ENCODE data around the gene AK9. TPM values are rescaled to one million over a fixed set of nuclear protein-coding genes. Genes with fewer than 3 reads are reported as not detected.

Gene AK9
- total RNA-seq, 1 donor from 2014 or later = 8.3 TPM

DNA sequence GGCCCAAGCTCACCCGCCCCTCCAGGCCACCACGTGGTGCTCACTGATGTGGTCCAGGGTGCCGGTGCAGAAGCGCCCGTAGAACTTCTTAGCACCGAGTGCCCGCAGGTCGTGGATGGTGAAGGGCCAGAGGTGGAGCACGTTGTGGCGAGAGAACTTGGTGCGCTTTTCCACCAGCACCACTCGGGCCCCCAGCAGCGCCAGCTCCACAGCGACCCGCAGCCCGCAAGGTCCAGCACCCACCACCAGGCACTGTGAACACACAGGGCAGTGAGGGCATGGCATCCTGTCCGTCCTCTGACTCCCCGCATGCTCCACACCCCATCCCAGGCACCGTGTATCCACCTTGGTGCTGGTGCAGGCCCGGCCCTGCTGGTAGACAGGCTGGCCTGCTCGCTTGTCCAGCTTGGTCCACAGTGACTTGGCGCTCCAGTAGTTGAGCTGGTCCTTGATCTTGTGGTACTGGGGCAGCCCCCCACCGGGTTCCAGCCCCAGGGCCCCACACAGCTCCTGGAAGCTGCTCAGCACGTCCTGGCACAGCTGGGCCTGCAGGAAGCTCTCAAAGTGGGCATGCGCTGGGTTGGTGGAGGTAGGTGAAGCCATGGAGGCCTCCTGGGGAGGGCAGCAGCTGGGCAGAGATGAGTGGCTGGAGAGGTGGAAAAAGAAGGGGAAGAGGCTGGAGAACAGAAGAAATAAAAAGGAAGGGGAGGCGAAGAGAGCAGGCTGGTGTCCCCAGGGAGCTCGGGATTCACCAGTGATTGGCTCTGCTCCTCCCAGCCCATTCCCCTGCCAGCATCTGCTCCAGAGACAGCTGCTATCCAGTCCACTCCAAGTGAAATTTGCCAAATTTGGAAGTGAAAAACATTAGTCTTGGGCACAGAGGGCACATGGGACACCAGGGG is 237.2 kb downstream of the AK9 start:
- no peak for DNase-seq (ENCODE audit: low spot score)
- intact Hi-C loops (cut with DNase I) = no loop called here

DNA sequence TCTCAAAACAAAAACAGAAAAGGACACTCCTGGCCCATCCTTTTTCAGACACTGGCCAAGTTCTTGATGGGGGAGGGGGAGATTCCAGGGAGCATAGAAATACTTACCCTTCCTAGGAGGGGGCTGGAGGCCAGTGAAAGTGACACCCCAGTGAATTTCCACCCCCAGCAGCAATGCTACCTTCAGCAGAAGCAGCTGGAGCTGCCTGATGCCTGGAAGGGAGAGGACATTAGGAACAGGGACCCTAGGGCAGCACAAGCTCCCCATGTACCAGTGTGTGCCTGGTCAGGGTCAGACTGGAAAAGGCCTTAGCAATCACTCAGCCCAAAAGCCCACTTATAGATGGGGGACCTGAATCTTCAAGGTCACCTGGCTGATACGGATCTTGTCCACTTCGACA is 237.8 kb downstream of the AK9 start:
- intact Hi-C loops (cut with DNase I) = no loop called here
- no peak for DNase-seq (ENCODE audit: low spot score)

DNA sequence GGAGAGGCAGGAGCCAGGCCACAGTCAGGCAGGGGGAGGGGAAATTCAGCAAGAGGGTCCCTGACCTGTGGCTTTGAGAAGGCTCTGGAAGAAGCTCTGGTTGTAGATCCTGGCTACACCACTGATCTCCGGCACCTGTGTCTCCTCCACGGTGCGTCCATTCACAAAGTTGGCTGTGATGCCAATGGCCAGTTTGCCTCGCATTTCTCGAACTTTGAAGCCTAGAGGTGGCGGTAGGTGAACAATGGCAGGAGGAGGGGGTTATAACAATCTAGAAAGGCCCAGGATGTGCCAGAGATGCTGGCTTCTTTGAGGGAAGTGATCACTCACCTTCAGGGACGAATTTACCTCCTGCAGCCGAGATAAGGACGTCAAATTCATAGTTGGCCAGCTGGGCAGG is 238.8 kb downstream of the AK9 start:
- intact Hi-C loops (cut with DNase I) = no loop called here
- DNase-seq (ENCODE audit: low spot score) = no peak

DNA sequence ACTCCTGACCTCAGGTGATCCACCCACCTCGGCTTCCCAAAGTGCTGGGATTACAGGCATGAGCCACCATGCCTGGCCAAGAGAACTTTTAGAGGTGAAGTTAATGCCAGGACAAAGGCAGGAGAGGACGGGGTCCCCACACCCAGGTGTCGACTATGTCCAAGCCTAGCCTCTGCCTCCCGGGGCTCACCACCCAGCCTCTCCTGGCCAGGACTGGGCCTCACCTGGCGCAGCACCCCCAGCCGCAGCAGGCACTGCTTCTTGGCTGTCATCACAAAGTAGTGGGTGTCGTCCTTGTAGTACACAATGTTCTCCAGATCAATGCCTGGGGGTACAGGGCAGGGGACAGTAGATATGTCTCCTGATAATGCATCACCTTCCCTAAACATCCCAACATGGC is 239.6 kb downstream of the AK9 start:
- intact Hi-C loops (cut with DNase I) = no loop called here
- no peak for DNase-seq (ENCODE audit: low spot score)

DNA sequence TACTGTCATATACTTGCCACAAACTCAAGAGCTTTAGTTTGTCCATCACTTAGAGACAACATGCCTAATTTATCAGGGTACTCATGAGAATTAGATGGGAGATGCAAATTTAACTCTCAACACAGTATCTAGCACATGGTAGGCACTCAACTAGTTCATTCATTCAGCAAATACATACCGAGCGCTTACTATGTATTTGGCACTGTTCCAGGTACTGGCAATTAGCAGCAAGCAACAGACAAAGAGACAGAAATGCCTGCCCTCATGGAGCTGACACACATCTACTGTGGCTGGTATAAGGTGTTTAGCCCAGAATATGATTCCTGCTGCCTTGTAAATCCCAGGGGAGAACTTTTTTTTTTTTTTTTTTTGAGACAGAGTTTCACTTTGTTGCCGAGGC is 240.2 kb downstream of the AK9 start:
- intact Hi-C loops (cut with DNase I) = no loop called here
- DNase-seq (ENCODE audit: low spot score) = no peak

DNA sequence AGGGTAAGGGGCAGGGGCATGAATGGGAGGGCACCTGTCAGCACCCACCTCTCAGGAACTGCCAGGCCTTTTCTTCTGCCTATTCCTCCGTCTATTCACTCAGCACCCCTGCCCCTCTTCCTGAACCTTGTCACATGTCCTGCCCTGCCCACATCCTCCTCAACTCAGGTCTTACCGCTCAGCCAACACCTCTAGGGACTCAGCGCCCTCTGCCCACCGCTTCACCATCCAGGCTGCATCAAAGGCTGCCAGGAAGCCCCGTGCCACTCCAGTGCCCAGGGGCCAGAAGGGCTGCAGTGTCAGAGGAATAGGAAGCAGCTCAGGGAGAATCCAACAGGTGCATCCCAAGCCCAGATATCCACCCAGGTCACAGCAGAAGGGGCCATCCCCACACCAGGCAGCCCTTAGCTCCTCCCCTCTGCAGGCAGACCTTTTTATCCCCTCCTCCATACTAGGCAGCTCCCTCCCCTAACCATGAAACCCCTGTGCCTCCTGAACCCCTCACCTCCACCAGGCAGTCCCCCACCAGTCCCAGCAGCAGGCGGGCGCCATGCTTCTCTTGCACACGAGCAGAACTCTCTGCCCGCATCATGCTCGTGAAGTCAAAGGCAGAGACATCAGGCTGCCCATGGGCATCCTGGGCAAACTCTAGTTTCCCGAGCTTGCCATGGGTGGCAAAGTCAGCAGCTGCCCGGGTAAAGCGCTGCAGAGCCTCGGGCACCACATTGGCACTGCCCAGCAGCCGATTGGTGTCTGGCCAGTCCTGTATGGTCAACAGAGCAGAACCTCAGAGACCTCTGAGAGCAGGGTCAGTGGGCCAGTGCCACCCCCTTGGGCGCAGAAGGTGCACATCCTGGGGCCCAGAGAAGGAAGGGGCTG is 241.0 kb downstream of the AK9 start:
- intact Hi-C loops (cut with DNase I) = no loop called here

DNA sequence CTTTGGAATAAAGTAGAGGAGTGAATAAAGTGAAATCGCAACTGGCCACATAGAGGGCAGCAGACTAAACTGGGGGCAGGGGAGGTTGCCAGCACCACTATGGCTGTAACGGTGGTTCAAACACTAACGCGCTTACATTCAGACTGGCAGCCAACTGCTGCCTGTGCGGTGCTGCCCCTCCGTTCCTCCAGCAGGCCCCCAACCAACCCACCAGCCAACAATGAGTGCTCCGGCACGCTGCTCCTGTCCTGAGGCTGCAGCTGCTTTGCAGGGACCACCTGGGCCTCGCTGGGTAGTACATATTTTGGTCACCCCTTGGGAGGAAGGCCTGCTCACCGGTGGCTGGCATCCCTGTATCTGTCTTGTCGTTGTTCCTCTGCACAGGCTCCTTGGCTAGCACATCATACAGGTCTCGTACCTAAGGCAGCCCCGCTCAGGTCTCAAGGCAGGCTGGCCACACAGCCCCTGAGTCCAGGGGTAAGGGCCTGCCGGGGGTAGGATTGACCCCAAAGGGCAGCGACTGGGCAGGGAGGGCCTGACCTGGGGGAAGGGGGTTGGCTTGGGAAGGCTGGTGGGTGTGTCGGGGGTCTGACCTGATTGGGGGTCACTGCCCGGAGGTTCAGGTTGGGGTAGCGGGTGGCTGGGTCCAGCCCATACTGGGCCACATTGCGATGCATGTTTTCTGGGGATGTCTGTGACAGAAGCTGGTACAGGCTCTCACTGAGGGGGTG is 241.8 kb downstream of the AK9 start:
- intact Hi-C loops (cut with DNase I) = no loop called here
- no peak for DNase-seq (ENCODE audit: low spot score)

More for the DNA sequence above, 241.0 kb downstream of the AK9 start:
- no peak for DNase-seq (ENCODE audit: low spot score)

DNA sequence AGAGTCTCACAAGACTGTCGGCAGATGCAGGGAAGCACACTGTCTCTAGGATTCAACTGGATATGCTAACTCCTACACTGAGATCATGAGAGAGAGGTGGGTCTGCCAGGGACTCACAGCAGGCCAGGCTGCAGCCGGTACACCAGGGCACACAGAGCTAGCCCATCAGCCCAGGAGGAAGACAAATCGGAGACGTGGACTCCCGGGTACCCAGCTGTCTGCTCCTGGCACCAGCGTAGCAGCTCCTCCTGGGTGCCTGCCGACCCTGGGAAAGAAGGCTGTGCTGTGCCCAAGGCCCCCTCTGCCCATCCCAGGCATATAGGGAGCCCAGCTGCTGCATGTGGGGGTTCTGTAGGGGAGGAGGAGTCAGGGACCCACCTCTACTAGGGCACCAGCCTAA is 242.4 kb downstream of the AK9 start:
- no peak for DNase-seq (ENCODE audit: low spot score)
- intact Hi-C loops (cut with DNase I) = no loop called here

DNA sequence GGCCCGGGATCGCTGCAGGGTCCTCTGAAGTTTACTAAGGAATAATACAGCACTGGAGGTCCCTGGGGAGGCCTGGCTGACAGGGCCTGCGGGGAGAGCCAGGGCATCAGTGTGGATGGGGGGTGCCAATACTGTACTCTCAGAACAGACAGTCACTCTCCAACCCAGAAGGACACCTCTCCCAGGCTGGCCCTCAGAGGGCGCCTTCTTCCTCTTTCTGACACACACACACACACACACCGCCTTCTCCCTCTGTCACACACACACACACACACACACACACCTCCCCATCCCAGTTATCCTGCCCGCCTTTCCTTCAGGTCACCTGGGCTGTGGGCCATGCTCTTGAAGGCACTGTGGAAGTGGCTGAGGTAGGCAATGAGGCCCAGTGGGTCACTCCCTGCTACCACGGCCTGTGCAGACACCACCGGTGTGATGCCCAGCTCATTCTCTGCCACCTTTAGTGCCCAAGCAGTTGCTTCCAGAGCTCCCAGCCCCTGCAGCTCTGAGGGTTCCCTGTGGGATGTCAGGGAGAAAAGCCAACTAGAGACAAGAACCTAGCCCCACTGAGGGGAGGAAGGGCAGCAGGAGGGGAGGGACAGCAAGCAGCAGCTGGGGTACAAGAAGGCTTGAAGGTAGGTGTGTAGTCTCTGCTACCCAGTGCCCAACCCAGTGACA is 243.0 kb downstream of the AK9 start:
- no peak for DNase-seq (ENCODE audit: low spot score)
- intact Hi-C loops (cut with DNase I) = no loop called here

DNA sequence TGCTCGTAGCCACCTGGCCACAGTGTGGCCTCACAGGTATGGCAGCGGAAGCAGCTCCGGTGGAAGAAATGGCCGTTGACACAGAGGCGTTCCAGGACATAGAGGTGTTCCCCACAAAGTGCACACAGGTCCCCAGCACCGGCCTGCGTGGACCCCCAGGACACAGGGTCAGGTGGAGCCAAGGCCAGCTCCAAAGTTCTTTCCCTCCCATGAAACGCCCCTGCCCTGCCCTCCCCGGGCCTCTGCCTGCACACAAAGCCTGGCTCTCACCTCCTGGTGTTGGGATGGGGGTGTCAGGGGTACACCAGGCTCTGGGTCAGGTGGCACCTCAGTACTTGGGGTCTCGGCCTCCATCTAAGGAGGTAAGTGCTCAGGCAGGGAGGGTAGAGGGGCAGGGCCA is 243.9 kb downstream of the AK9 start:
- intact Hi-C loops (cut with DNase I) = no loop called here
- DNase-seq (ENCODE audit: low spot score) = no peak

DNA sequence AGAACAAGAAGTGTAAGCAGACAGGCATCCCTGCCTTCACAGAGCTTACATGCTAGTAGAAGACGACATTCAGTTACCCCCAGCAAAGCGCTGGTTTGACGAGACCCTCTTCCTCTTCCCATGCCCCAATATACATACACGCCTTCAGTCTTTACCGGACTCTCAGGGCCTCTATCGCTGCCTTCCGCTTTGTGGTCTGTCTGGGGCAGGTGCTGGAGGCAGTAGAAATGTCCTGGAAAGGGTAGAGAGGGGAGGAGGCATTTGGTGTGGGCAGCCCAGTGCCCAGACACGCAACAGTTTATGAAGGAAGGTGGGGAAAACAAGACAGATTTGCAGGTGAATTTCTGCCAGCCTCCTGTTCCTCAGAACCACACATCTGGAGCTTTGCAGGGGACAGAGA is 244.5 kb downstream of the AK9 start:
- DNase-seq (ENCODE audit: low spot score) = no peak
- intact Hi-C loops (cut with DNase I) = no loop called here

DNA sequence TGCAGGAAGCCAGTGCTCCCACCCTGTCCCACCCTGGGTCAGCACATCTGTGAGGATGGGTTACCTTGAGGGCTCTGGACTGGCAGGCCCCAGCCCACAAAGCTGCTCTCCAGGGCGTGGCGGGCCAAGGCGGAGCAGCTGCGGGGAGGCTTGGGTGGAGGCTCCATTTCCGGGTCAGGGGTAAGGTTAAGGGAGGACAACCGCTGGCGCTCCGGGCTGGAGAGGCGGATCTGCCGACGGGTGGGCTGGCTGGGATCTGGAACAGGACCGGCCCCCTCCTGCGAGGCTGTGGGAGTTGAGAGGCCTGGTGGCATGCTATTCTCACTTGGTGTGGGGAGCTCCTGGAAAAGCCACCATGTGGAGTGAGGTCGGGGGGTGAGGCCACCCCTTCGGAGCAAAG is 244.9 kb downstream of the AK9 start:
- intact Hi-C loops (cut with DNase I) = no loop called here
- DNase-seq (ENCODE audit: low spot score) = no peak

DNA sequence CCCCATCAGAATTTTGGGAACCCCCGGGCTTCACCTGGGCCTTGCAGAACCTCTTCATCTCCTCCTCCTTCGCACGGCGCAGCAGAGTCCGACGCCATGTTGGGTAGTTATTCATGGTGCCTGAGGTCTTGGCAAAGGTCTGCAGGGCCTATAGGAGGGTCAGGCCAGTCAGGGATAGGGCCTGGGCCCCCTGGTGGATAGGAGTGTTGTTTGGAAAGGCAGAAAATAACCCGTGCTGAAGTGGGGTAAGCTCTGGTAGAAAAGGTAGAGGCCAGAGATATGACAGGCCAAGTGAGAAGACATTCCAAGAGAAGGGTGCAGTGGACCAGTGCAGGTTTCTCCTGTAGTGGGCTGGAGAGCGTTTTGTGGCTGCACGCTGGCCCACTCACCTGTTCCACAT is 245.6 kb downstream of the AK9 start:
- intact Hi-C loops (cut with DNase I) = no loop called here
- no peak for DNase-seq (ENCODE audit: low spot score)

DNA sequence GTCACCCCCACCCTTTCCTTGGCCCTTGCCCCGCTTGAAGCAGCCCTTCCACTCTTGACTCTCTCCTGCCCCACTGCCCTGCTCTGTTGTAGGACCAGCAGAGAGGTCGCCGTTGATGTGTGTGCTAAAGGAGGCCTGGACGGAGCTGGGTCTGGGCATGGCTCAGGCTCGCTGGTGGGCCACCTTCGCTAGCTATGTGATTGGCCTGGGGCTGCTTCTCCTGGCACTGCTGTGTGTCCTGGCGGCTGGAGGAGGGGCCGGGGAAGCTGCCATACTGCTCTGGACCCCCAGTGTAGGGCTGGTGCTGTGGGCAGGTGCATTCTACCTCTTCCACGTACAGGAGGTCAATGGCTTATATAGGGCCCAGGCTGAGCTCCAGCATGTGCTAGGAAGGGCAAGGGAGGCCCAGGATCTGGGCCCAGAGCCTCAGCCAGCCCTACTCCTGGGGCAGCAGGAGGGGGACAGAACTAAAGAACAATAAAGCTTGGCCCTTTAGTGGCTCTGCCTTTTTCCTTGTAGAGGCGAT is 247.5 kb downstream of the AK9 start:
- intact Hi-C loops (cut with DNase I) = loop anchor here (5.0 kb wide), 1 partner anchor 39 kb away; the partner anchor contains the start of gene ZBTB24
- DNase-seq (ENCODE audit: low spot score) = no peak

Other genes starting within 250 kb of the AK9 start
- 7.7 TPM for gene MICAL1, start 235.4 kb downstream of the AK9 start, total RNA-seq
- gene ZBTB24, start 208.0 kb downstream of the AK9 start, total RNA-seq = 3.0 TPM
- 9.4 TPM for gene FIG4, start 94 bp upstream of the AK9 start, total RNA-seq